Head of caudate nucleus (tissue), 42 donors: Measurements from ENCODE around the gene DRAXIN.
A peak's percentile ranks its signal among the peaks of the same experiment; 100 is the strongest.

Experiments
- DNase-seq, 42 donors: peaks; one replicate each; pipeline versions ENCODE4 v3.0.0 to v3.0.0-alpha.2; 2020 to 2021; ENCODE audit warnings: mixed read lengths in 7 of 42
- intact Hi-C: fragments of 100-400 bp; cut with DNase I; formaldehyde crosslinking; loops from one replicate; pipeline ENCODE4 v1.15.0; 2022

The DRAXIN gene

GRCh38 chr1:11680270-11681070, 11.0 kb upstream of the DRAXIN start:
- intact Hi-C loops, result no loop called here
- peak in 3 of 42 donors; percentile 18 to 56 (median 47) for DNase-seq

DNA sequence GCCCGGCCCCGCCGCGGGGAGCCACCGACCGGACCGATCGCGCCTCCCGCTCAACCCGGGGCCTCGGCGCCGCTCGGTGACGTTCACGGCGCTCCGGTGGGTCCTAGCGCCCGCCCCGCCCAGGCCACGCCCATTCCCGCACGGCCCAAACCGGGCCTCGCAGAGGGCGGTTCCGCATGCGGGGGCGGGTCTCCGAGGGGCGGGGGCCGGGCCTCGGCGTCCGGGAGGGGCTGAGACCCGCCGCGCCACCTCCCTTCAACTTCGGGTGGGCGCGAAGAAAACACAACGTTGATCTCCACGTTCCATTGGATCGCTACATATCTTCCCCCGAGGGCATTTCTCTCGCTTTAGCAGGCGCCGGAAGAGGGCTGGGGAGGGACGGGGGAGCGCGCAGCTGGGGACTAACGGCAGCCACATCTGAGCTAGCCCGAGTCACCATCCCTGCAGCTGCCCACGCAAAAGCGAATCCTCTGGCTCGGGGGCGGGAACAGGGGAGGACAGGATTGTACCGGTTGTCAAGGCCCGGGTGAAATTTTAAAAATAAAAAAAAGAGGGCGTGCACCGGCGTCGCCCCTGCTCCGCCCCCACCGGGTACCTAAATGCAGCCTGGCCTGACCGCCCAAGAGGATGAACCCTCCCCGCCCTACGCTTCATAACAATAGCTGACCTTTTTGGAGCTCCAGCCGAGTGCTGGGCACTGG, 10.3 kb upstream of the DRAXIN start, which contains the start of gene MAD2L2:
Gene MAD2L2 (minus strand): TSS at position 78 of the 701 bp plus-strand sequence. CDS start 547 bp downstream, outside the sequence.
- DNase-seq, result peak; percentile 67 to 96 (median 92)
- intact Hi-C loops, result no loop called here

DNA sequence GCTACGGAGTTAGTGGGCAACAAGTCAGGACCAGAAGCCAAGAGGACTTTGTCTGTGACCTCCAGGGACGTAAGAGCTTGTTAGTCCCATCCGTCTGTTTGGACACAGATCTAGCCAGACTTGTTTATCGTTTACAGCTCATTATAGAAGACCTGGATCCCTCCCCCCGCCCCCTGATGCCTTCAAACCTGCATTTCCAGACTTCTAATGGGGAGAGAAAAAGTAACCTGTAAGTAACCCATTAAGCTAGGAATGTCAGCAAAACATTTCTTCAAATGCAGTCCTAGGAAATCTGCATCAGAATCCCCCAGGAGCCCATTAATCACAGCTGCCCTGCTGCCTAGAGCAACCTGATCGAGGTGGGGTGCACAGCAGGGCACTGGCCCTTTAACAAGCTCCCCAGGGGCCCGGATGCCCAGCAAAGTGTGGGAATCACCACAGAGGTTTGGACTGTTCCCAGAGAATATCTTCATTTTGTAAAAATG, 9.2 kb upstream of the DRAXIN start:
- intact Hi-C loops, result no loop called here
- no peak for DNase-seq

DNA sequence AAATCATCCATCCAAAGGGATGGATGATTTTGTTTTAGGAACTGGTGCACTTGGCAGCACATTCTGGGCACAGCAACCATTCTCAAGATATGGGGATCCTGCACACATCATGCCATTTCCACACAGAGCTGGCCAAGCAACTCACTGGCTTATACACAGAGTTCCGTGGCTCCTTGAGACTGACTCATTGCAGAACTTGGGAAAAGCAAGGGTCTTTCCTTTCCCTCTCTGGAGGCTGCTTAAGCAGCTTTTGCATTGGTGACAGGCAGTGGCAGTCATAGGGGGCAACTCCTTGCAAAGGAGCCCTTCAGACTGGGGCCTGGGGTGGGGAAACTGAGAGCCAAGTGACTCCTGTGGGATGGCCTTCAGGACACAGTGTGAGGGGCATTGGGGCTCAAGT, 8.7 kb upstream of the DRAXIN start:
- intact Hi-C loops, result no loop called here

GRCh38 chr1:11684070-11684469, 7.4 kb upstream of the DRAXIN start:
- intact Hi-C loops, result no loop called here
- DNase-seq, result no peak

More for the DNA sequence above, 8.7 kb upstream of the DRAXIN start:
- DNase-seq, result no peak

GRCh38 chr1:11685210-11685752, 6.2 kb upstream of the DRAXIN start:
- intact Hi-C loops, result no loop called here
- no peak for DNase-seq

- intact Hi-C loops, result no loop called here
- no peak for DNase-seq
Measured at GRCh38 chr1:11688506-11688905, 3.0 kb upstream of the DRAXIN start.

DNA sequence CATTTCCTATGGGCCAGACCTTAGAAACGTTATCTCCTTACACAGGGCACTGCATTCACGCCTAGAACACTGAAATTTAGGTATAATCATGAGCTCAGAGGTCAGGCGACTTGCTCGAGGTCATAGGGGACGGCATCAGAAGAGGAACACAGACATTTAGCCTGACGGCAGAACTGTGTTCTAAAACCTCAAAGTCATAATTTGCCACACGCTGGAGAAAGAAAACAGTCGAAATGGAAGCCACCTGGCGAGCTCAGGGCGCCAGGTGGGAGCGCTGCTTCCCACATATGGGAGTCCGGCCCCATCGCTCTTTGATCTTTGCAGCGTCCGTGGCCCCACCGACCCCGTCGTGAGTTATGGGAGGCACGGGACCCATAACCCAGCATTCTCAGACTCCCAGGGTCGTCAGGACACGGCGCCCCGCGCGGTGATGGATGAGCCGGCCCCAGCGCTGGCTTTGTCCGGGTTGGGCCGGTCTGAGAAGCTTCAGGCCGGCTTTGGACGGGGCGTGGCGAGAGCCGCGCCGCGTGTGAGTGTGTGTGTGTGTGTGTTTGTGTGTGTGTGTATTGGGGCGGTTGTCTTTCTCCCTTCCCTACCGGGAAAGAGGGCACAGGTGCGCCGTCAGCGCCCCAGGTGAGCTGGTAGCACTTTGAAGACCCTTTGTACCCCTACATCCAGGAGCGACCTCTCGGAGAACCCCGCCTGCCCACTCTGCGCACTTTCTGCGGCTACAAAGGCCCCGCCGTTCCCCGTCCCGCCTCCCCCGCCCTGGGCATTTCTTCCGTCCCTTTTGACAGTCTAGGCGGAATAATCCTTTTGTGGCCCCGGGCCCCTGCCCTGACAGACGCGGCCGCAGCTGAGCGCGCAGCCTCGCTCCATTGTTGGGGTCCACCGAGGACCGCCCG, 861 bp upstream of the DRAXIN start:
- no peak for DNase-seq
- intact Hi-C loops, result no loop called here

DNA sequence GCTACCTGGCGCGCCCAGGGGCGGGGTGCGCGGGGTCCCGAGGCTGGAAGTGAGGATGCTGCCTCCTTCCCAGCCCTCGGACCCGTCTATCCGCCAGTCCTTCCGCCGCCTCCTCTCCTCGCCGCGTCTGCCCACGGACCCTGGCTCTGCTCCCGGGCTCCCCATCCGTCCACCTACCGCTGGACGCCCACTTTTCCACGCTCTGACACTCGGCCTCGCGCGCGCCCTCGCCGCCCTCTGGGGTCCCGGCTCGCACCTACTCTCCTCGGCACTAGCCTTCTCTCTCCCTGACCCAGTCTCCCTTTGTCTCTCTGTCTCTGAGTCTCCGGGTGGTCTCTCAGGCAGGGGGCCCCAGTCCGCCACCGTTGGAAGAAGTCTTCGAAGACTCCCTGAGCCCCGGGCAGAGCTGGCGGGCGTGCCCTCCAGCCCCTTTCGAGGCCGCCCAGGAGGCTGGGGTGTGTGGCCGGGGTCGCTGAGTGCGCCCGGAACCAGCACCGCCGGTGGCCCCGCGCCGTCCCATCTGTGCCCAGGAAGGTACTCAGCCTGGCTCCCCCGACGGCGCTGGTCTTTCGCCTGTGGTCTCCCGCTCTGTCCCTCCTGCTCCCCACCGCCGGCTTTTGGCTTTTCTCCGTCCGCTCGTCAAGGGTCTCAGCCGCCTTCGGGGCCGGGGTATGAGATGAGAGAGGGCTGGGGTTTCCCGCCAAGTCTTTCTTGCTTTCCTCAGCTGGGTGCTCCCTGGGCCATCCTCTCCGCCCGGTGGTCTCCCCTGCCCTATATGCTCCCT, 610 bp downstream of the DRAXIN start:
- DNase-seq, result no peak
- intact Hi-C loops, result no loop called here

DNA sequence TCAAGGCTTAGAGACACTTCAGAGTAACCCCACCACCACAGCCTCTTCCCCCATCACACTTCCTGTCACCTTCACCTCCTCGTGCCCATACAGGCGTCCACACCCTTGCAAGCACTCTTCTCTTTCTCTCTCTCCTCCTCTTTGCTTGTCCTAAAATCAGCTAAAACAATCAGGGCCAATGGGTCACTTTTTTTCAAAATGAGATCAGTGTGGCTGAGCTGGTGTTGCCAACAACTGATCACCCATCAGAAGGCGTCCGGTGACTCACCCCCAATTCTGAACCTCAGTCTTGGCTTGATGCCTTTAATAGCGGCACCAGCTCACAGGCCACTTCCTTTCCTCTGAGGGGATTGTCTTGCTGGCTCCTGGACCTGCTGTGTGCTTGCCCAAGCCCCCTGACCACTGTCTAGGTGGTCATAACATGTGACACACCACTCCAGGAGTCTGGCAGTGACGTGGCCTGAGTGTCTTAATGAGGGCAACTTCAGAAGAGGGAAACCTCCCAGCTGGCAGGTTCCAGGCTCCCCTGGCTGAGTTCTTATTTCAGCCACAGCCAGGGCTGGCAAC, 1.6 kb downstream of the DRAXIN start:
- intact Hi-C loops, result no loop called here

DNA sequence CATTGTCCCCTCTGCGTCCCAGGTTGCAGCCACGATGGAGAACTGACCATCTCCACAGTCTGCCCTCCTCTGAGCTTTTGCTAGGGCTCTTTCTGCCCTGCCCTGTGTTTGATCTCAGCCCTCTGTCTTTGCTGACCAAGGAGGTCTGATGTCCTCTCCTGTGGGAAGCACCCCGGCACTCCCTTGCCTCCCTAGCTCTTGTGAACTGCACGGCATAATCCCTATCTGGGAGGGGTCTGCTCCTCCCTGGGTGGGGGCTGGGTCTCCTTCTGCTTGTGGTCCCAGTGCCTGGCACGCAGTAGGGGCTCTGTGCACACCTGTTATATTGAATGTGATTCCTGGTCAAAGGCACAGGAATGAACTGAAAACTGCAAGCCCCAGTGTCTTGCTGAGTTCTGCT, 2.4 kb downstream of the DRAXIN start:
- no peak for DNase-seq
- intact Hi-C loops, result no loop called here

More for the DNA sequence above, 1.6 kb downstream of the DRAXIN start:
- peak in 5 of 42 donors; percentile 35 to 67 (median 52) for DNase-seq

- no peak for DNase-seq
Measured at GRCh38 chr1:11695861-11696260, 4.4 kb downstream of the DRAXIN start.

DNA sequence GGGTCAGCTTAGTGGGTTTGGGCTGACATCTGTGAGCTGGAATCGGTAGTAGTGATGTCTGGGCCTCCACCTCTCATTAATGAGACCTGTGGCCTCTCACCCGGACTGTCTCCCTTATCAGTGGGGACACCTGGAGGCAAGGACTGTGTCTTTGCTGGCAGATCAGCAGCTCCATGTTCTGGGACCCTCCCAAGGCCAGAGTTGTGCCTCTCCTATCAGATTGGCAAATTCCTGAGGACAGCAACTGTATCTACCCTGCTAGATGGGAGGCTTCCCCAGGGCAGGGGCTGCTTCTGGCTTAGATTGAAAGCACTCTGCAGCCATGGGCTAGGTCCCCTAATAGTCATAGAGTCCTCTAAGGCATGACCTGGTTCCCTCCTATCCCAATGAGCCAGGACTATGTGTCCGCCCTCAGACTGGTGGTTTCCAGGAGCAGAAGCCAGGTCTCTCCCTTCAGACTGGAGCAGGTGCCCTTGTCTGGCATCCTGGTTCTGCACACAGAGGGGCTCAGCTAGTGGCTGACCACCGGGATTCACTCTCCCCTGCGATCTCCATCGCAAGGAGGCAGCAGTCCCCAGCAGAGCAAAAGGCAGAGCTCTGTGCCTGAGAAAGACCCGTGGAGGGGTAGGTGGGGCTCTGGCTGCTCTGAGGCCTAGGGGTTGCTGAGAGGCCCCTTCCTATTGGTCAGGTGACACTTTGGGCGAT, 5.8 kb downstream of the DRAXIN start:
- no peak for DNase-seq
- intact Hi-C loops, result no loop called here

More at GRCh38 chr1:11695861-11696260, 4.4 kb downstream of the DRAXIN start:
- intact Hi-C loops, result no loop called here

GRCh38 chr1:11697893-11698210, 6.3 kb downstream of the DRAXIN start:
- intact Hi-C loops, result no loop called here
- DNase-seq, result no peak

DNA sequence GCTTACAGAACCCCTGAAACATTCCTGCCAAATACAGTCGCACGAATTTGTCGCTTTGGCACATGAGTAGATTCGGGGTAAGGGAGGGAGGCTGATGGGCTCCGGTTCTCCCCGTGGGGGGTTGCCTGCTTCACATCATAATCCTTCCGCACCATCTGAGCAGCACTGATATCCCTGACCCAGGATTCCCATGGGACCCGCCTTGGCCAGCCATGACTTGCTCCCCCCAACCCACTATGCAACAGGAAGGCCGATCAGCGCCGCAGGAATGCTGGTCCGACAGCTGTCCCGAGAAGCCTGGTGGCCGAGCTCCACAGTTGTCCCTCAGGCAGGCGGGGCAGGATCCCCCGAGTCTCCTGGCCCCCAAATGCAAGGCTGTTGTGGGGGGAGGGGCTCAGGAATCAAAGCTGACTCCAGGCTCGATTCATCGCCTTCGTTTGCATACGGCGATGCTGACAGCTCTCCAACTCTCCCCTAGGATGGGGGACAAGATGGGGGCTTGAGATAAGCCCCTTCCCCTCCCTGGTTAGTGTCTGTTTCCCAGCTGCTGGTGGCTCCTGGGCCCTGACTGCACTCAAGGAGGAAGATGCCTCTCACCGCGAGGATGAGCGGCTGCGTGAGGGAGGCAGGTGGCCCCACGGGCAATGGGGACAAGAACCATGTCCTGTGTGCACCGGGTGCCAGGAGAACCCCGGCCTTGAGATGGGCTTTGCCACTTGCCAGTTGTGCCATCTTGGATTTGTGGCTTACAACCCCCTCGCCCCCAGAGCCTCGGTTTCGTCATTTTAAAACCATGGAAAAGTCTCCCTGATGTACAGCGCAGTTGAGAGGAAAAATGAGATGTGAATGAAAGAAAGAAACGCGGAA, 9.3 kb downstream of the DRAXIN start:
- intact Hi-C loops, result no loop called here
- peak in 1 of 42 donors; percentile 11 for DNase-seq

DNA sequence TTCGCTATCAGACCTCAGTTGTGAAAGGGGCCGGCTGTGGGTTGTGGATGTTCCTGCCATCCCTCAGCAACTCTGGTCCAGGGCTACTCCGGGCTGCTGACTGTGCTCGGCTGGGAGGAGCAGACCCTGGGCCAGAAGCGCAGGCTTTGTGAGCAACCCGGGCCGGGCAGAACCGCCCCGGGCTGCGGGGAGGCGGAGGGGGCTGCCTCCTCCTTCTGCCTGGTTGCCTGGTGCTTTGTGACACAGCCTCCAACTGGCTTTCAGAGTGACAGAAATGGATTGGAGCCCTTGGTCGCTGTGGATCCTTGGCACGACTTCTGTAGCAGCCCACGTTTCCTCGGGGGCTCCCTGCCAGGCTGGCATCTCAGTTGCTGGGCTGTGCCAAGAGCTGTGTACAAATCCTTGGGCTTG, 10.0 kb downstream of the DRAXIN start:
- intact Hi-C loops, result no loop called here
- peak; percentile 49 to 91 (median 76) for DNase-seq
